Measurements from ENCODE around the gene PUSL1.

The PUSL1 gene

GRCh38 chr1:1340791-1341548, 32.6 kb downstream of the PUSL1 start:
- no peak overlapping the region for H3K4me3 ChIP-seq (ENCODE audit: low read depth, low read length)
- no peak for TF ChIP-seq CTCF (IDR thresholded peaks at IDR 0.05; ENCODE audit: insufficient read depth, low read length, missing control alignments)
- POLR2A ChIA-PET = no interaction called here
- CTCF ChIA-PET = interaction anchor here (0.9 to 8.3 kb wide), 2 partner anchors 11 to 31 kb away, joined by 3 to 138 read pairs; partner anchors contain the start of gene AURKAIP1
- no peak for DNase-seq (ENCODE audit: low read depth, low spot score)

GRCh38 chr1:1341549-1342021, 33.2 kb downstream of the PUSL1 start:
- CTCF ChIA-PET = interaction anchor here (0.9 to 8.3 kb wide), 3 partner anchors 10 to 30 kb away, joined by 3 to 138 read pairs (median 3); partner anchors contain the start of gene AURKAIP1
- H3K4me3 ChIP-seq (ENCODE audit: low read depth, low read length) = no peak overlapping the region
- POLR2A ChIA-PET = no interaction called here
- DNase-seq (ENCODE audit: low read depth, low spot score) = no peak
- no peak for TF ChIP-seq CTCF (IDR thresholded peaks at IDR 0.05; ENCODE audit: insufficient read depth, low read length, missing control alignments)

GRCh38 chr1:1342061-1342562, 33.7 kb downstream of the PUSL1 start:
- H3K4me3 ChIP-seq (ENCODE audit: low read depth, low read length) = no peak overlapping the region
- POLR2A ChIA-PET = interaction anchor here (1.1 kb wide), 1 partner anchor 30 kb away, joined by 3 read pairs; no protein-coding TSS in a partner anchor
- no peak for TF ChIP-seq CTCF (IDR thresholded peaks at IDR 0.05; ENCODE audit: insufficient read depth, low read length, missing control alignments)
- no peak for DNase-seq (ENCODE audit: low read depth, low spot score)
- CTCF ChIA-PET = interaction anchor here (0.9 to 8.3 kb wide), 3 partner anchors 9 to 30 kb away, joined by 3 to 138 read pairs (median 3); partner anchors contain the start of gene AURKAIP1

GRCh38 chr1:1342584-1343115, 34.3 kb downstream of the PUSL1 start:
- ChIA-PET POLR2A (interaction anchor here (1.0 to 1.1 kb wide), 2 partner anchors 9 to 29 kb away, joined by 3 read pairs; no protein-coding TSS in a partner anchor), CTCF (interaction anchor here (1.2 to 8.3 kb wide), 4 partner anchors 7 to 358 kb away, joined by 3 to 138 read pairs (median 4); partner anchors contain the start of gene AURKAIP1)
- no peak for TF ChIP-seq CTCF (IDR thresholded peaks at IDR 0.05; ENCODE audit: insufficient read depth, low read length, missing control alignments)

GRCh38 chr1:1343811-1344421, 35.5 kb downstream of the PUSL1 start:
- no peak overlapping the region for H3K4me3 ChIP-seq (ENCODE audit: low read depth, low read length)
- ChIA-PET POLR2A (interaction anchor here (0.6 to 1.3 kb wide), 5 partner anchors 8 to 323 kb away, joined by 3 read pairs; partner anchors contain the start of genes AURKAIP1 and MRPL20), CTCF (interaction anchor here (1.0 to 8.3 kb wide), 5 partner anchors 9 to 360 kb away, joined by 3 to 138 read pairs (median 4); partner anchors contain the start of gene AURKAIP1)

More at GRCh38 chr1:1342584-1343115, 34.3 kb downstream of the PUSL1 start:
- DNase-seq (ENCODE audit: low read depth, low spot score) = no peak
- H3K4me3 ChIP-seq (ENCODE audit: low read depth, low read length) = no peak overlapping the region

More at GRCh38 chr1:1343811-1344421, 35.5 kb downstream of the PUSL1 start:
- no peak for TF ChIP-seq CTCF (IDR thresholded peaks at IDR 0.05; ENCODE audit: insufficient read depth, low read length, missing control alignments)
- no peak for DNase-seq (ENCODE audit: low read depth, low spot score)
